ENCODE data around the gene TRPV2.
"Not testable (repeated sequence)": the region's sequence is repeated elsewhere in the genome, so short reads cannot be mapped to it uniquely, and the experiment has no call there.

GRCh38 chr17:16403847-16404246 lies 11.5 kb upstream of the TRPV2 start:
- TF ChIP-seq LEF1 (IDR thresholded peaks at IDR 0.05; ENCODE audit: borderline replicate concordance); TARDBP (IDR thresholded peaks at IDR 0.05); ELF4 (IDR thresholded peaks at IDR 0.05); SP1 (IDR thresholded peaks at IDR 0.05); L3MBTL2 (conservative IDR thresholded peaks at IDR 0.05); HDGF (IDR thresholded peaks at IDR 0.05; ENCODE audit: borderline replicate concordance): not testable (repeated sequence)

All from HEK293T (cell line).